PC-9 (cell line): ENCODE data around the gene CABP7. TPM values are rescaled to one million over a fixed set of nuclear protein-coding genes. Genes with fewer than 3 reads are reported as not detected.

Source experiments
- BruUV-seq: library from RNA; stranded (reverse); fragments of 400-500 nt; replicated peaks from 2 replicates; lab custom pipeline; 2021; lab: Mats Ljungman, UMichigan
- CTCF ChIA-PET: fragments of 300-600 bp; sonication (Branson Sonifier 250); formaldehyde crosslinking; loops from one replicate; lab custom pipeline; 2022; ENCODE audit warnings: antibody characterized with exemption; lab: Charles Lee
- POLR2A ChIA-PET: fragments of 300-600 bp; sonication (Branson Sonifier 250); formaldehyde crosslinking; loops from one replicate; lab custom pipeline; 2022; ENCODE audit warnings: antibody characterized with exemption; ENCODE audit not compliant: unreplicated experiment; lab: Charles Lee
- DNase-seq, 2 experiments: peaks; one replicate each; pipeline versions ENCODE4 v3.0.0 to v3.0.0-alpha.2; 2015 to 2022; ENCODE audit warnings: mixed read lengths in 1 of 2
- H2AFZ ChIP-seq: fragments of 200-600 bp; sonication (generic); 2 replicates; pipeline ENCODE4 v1.8.1; 2017; ENCODE audit warnings: antibody characterized with exemption
- H3F3A ChIP-seq: fragments of 200-600 bp; sonication (generic); 2 replicates; pipeline ENCODE4 v1.8.1; 2017; ENCODE audit warnings: antibody characterized with exemption, mild to moderate bottlenecking, low read depth; ENCODE audit not compliant: insufficient read depth
- H3K27ac ChIP-seq: fragments of 200-600 bp; sonication (generic); 2 replicates; pipeline ENCODE4 v1.6.1; 2016; ENCODE audit warnings: mixed run types
- H3K27me3 ChIP-seq: fragments of 200-600 bp; sonication (generic); 2 replicates; pipeline ENCODE4 v1.6.1; 2016; ENCODE audit warnings: low read depth, mixed run types; ENCODE audit not compliant: insufficient read depth
- H3K36me3 ChIP-seq: fragments of 200-600 bp; sonication (generic); 2 replicates; pipeline ENCODE4 v1.6.1; 2016; ENCODE audit warnings: low read depth, mixed run types
- H3K4me1 ChIP-seq: fragments of 200-600 bp; sonication (generic); replicated peaks from 2 replicates; pipeline ENCODE4 v1.6.1; 2016; ENCODE audit warnings: mixed run types; ENCODE audit not compliant: insufficient read depth
- H3K4me2 ChIP-seq: fragments of 200-600 bp; sonication (generic); 2 replicates; pipeline ENCODE4 v1.6.1; 2017; ENCODE audit warnings: mixed run types
- H3K4me3 ChIP-seq: fragments of 200-600 bp; sonication (generic); 2 replicates; pipeline ENCODE4 v1.6.1; 2016; ENCODE audit warnings: mixed run types
- H3K79me2 ChIP-seq: fragments of 200-600 bp; sonication (generic); 2 replicates; pipeline ENCODE4 v1.6.1; 2017; ENCODE audit warnings: low read depth, mixed run types
- H3K9me2 ChIP-seq: fragments of 200-600 bp; sonication (generic); 2 replicates; pipeline ENCODE4 v1.8.1; 2017; ENCODE audit warnings: mild to moderate bottlenecking; ENCODE audit not compliant: insufficient read depth
- H3K9me3 ChIP-seq: fragments of 200-600 bp; sonication (generic); 2 replicates; pipeline ENCODE4 v1.8.1; 2016; ENCODE audit warnings: low read depth; ENCODE audit not compliant: insufficient read depth
- H4K20me1 ChIP-seq: fragments of 200-600 bp; sonication (generic); 2 replicates; pipeline ENCODE4 v1.8.1; 2017; ENCODE audit not compliant: insufficient read depth
- EZH2 ChIP-seq: fragments of 200-600 bp; sonication (generic); IDR thresholded peaks from 2 replicates; pipeline ENCODE4 v1.8.0; 2017; ENCODE audit warnings: antibody characterized with exemption, low read depth
- intact Hi-C: fragments of 100-400 bp; cut with micrococcal nuclease; formaldehyde crosslinking; loops from one replicate; pipeline ENCODE4 v1.10.0; 2022; ENCODE audit not compliant: unreplicated experiment
- total RNA-seq: library from RNA; stranded (reverse); gene quantifications from 2 replicates; pipeline ENCODE4 v1.2.3, GENCODE V29; 2021
- TF ChIP-seq, protein P1 (sequence below): fragments of 200-600 bp; sonication (generic); conservative IDR thresholded peaks from 2 replicates; pipeline ENCODE4 v1.6.1; 2017; ENCODE audit warnings: mixed run types, antibody characterized with exemption, mild to moderate bottlenecking, moderate library complexity

Gene CABP7
- total RNA-seq, 1 experiment from 2014 or later, result 0.11 TPM

DNA sequence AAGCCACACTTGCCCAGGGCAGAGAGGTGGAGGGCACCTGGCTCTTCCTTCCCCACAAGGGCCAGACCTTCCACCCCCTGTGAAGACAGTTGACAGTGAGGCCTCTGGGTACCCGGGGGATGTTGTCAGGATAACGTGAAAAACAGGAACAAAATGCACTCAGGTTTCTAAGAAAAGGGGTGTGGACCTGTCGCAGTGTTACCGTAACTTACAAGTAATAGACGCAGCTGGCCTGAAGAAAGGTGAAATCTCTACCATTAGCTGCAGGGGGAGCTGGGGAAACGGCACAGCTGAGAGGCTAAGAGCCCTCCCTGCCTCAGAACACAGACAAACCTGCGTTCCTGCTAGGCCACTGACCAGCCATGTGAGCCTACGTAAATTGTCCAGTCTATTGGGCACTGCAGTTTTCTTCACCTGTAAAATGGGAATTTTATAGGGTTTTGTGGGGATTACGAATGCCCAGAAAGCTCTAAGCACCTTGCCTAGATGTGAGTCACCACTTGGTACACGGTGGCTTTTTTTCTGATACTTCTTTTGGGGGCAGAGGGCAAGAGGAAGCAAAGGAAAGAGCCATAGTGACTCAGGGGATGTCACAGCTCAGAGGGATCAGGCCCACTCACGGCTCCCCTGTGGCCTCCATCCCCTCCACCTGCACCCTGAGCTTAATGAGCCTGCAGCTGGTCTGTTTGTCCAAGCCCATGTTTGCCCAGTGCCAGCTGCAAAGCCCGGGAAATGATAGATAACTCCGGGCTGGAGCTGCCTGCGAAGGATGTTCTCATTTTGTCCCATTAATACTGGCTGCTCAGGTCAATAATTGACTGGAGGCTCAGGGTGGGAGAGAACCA lies 18.4 kb upstream of the CABP7 start:
- POLR2A ChIA-PET, result interaction anchor here (0.5 kb wide), 1 partner anchor 65 kb away, joined by 5 read pairs; the partner anchor contains the start of gene ZMAT5
- DNase-seq, result peak; percentile 60 to 93
- no peak for TF ChIP-seq EZH2
- TF ChIP-seq, protein P1, sequence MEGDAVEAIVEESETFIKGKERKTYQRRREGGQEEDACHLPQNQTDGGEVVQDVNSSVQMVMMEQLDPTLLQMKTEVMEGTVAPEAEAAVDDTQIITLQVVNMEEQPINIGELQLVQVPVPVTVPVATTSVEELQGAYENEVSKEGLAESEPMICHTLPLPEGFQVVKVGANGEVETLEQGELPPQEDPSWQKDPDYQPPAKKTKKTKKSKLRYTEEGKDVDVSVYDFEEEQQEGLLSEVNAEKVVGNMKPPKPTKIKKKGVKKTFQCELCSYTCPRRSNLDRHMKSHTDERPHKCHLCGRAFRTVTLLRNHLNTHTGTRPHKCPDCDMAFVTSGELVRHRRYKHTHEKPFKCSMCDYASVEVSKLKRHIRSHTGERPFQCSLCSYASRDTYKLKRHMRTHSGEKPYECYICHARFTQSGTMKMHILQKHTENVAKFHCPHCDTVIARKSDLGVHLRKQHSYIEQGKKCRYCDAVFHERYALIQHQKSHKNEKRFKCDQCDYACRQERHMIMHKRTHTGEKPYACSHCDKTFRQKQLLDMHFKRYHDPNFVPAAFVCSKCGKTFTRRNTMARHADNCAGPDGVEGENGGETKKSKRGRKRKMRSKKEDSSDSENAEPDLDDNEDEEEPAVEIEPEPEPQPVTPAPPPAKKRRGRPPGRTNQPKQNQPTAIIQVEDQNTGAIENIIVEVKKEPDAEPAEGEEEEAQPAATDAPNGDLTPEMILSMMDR, result peak; percentile 70
- Histone ChIP-seq H3K36me3 (no peaks in the 10 kb centered on the region), H3K4me3 (peak overlapping the region; percentile 9; the same call in 1 of the 2 replicates), H4K20me1 (no peaks in the 10 kb centered on the region), H3K9me2 (no peaks in the 10 kb centered on the region), H3F3A (peaks cover 46% of the 10 kb centered on the region), H3K4me2 (peak overlapping the region; percentile 61), H3K27me3 (no peaks in the 10 kb centered on the region), H3K79me2 (no peaks in the 10 kb centered on the region), H3K27ac (peak overlapping the region; percentile 81), H2AFZ (no peak overlapping the region), H3K9me3 (no peaks in the 10 kb centered on the region), H3K4me1 (peaks cover 54% of the 10 kb centered on the region)
- intact Hi-C loops, result loop anchor here (1.0 to 5.0 kb wide), 5 partner anchors 96 to 386 kb away; no protein-coding TSS in a partner anchor
- CTCF ChIA-PET, result interaction anchor here (0.5 to 0.7 kb wide), 5 partner anchors 79 to 306 kb away, joined by 3 to 7 read pairs (median 5); no protein-coding TSS in a partner anchor
- BruUV-seq, result no TSS peak

DNA sequence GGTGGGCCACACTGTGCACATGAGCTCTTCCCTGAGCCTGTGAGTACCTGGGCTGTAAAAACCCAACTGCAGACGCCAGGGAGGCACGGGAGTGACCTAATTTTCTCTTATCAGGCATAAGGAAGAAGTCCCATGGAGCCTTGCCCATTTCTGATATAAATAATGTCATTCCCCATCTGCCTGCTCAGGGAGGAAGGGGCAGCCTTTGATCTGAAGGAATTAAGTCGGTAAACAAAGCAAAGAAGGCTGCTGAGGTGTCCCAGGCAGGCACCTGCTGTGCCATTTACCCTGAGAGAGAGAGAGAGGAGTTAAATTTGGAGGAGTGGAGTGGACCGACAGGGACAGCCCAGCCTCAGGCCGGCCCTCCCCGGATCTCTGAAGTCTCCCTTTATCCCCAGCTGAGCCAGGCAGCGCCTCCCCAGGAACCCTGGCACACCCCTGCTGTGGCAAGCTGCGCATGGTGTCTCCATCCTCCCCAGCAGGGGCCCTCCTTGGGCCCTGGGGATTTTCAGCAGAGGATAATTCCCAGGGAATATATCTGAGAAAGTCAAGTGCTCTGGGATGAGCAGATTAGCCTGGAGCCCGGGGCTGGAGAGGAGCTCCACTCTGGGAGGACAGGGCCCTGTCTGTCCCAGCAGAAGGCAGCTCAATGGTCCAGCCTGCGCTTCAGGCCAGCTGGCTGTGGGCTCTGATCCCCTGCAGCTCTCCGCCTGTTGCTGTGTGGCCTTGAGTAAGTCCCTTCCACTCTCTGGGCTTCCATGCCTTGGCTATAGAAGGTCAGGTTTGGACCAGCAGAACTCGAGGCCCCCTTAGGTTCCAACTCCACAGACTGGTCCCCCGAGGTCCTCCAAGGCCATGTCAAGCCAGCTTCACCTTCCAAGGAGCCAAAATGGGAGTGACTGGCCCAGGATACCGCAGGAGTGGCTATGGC lies 17.5 kb upstream of the CABP7 start:
- Histone ChIP-seq H2AFZ (no peak overlapping the region), H3K27me3 (no peaks in the 10 kb centered on the region), H4K20me1 (no peaks in the 10 kb centered on the region), H3K79me2 (no peaks in the 10 kb centered on the region), H3K9me2 (no peaks in the 10 kb centered on the region), H3K4me3 (no peak overlapping the region; the same call in 1 of the 2 replicates), H3K4me2 (peak overlapping the region; percentile 61), H3K4me1 (peaks cover 54% of the 10 kb centered on the region), H3K27ac (peak overlapping the region; percentile 81), H3K36me3 (no peaks in the 10 kb centered on the region), H3K9me3 (no peaks in the 10 kb centered on the region), H3F3A (peaks cover 46% of the 10 kb centered on the region)
- peak in 1 of 2 experiments; percentile 69 for DNase-seq
- ChIA-PET CTCF (interaction anchor here (0.5 to 0.6 kb wide), 5 partner anchors 78 to 307 kb away, joined by 3 to 7 read pairs (median 4); no protein-coding TSS in a partner anchor), POLR2A (interaction anchor here (0.6 kb wide), 1 partner anchor 96 kb away, joined by 6 read pairs; no protein-coding TSS in a partner anchor)
- intact Hi-C loops, result loop anchor here (1.0 to 5.0 kb wide), 6 partner anchors 61 to 385 kb away; no protein-coding TSS in a partner anchor
- BruUV-seq, result no TSS peak
- no peak for TF ChIP-seq EZH2
- TF ChIP-seq, protein P1, result no peak; the same call in 1 of the 2 replicates
